ENCODE data around the gene ATRN.

Gene ATRN

GRCh38 chr20:3628502-3629314 lies 157.9 kb downstream of the ATRN start:
- no peak for TF ChIP-seq CTCF (IDR thresholded peaks at IDR 0.05; ENCODE audit: low read depth, low read length)
- no peak overlapping the region for H3K4me3 ChIP-seq (ENCODE audit: low read depth, low read length)

GRCh38 chr20:3629893-3630292 lies 159.1 kb downstream of the ATRN start:
- no peak overlapping the region for H3K4me3 ChIP-seq (ENCODE audit: low read depth, low read length)
- no peak for TF ChIP-seq CTCF (IDR thresholded peaks at IDR 0.05; ENCODE audit: low read depth, low read length)

- H3K4me3 ChIP-seq (ENCODE audit: low read depth, low read length): no peak overlapping the region
- no peak for TF ChIP-seq CTCF (IDR thresholded peaks at IDR 0.05; ENCODE audit: low read depth, low read length)
Observed at GRCh38 chr20:3630429-3630828, 159.6 kb downstream of the ATRN start.

GRCh38 chr20:3631534-3631933 lies 160.7 kb downstream of the ATRN start:
- no peak for TF ChIP-seq CTCF (IDR thresholded peaks at IDR 0.05; ENCODE audit: low read depth, low read length)
- H3K4me3 ChIP-seq (ENCODE audit: low read depth, low read length): no peak overlapping the region

GRCh38 chr20:3632311-3633004 lies 161.6 kb downstream of the ATRN start:
- no peak overlapping the region for H3K4me3 ChIP-seq (ENCODE audit: low read depth, low read length)
- TF ChIP-seq CTCF (IDR thresholded peaks at IDR 0.05; ENCODE audit: low read depth, low read length): no peak

- TF ChIP-seq CTCF (IDR thresholded peaks at IDR 0.05; ENCODE audit: low read depth, low read length): no peak
- no peak overlapping the region for H3K4me3 ChIP-seq (ENCODE audit: low read depth, low read length)
Observed at GRCh38 chr20:3633913-3634478, 163.2 kb downstream of the ATRN start.

- no peak overlapping the region for H3K4me3 ChIP-seq (ENCODE audit: low read depth, low read length)
- no peak for TF ChIP-seq CTCF (IDR thresholded peaks at IDR 0.05; ENCODE audit: low read depth, low read length)
Observed at GRCh38 chr20:3635346-3635745, 164.5 kb downstream of the ATRN start.
